Activated B cell treated with CpG ODN at 0.5 μM for 24 hours (primary cell): ENCODE results near the gene RLN1. TPM values are rescaled to one million over a fixed set of nuclear protein-coding genes. Genes with fewer than 3 reads are reported as not detected.

Experiments used
- ATAC-seq: fragments of 200-7000 bp; cut with Tn5 transposase; one replicate; pipeline ENCODE4 v1.10.0; 2021; ENCODE audit warnings: low read depth, mild to moderate bottlenecking, moderate library complexity
- CTCF ChIA-PET: fragments of 350-600 bp; sonication (Branson Sonifier 250); formaldehyde crosslinking; loops from one replicate; lab custom pipeline; 2021; ENCODE audit warnings: antibody characterized with exemption; lab: Charles Lee
- POLR2A ChIA-PET: fragments of 350-600 bp; sonication (Branson Sonifier 250); formaldehyde crosslinking; loops from one replicate; lab custom pipeline; 2021; ENCODE audit warnings: antibody characterized with exemption; lab: Charles Lee
- DNase-seq: peaks from one replicate; pipeline ENCODE4 v3.0.0; 2022
- H3K27ac Mint-ChIP-seq: one replicate; pipeline ENCODE4 v1.8.0; 2020; ENCODE audit warnings: mixed read lengths
- H3K27me3 Mint-ChIP-seq: one replicate; pipeline ENCODE4 v1.8.0; 2021; ENCODE audit warnings: mixed read lengths
- H3K36me3 Mint-ChIP-seq: one replicate; pipeline ENCODE4 v1.8.0; 2021; ENCODE audit warnings: low read depth, mixed read lengths
- H3K4me1 Mint-ChIP-seq: one replicate; pipeline ENCODE4 v1.8.0; 2021; ENCODE audit warnings: mixed read lengths
- H3K4me3 Mint-ChIP-seq: one replicate; pipeline ENCODE4 v1.8.0; 2020; ENCODE audit warnings: mild to moderate bottlenecking, mixed read lengths
- H3K9me3 Mint-ChIP-seq: one replicate; pipeline ENCODE4 v1.8.0; 2020; ENCODE audit warnings: mixed read lengths
- CTCF ChIP-seq: fragments of 200-600 bp; IDR thresholded peaks from one replicate; pipeline ENCODE4 v1.8.0; 2022; ENCODE audit warnings: antibody characterized with exemption, mild to moderate bottlenecking
- intact Hi-C: fragments of 100-400 bp; cut with micrococcal nuclease; formaldehyde crosslinking; loops from one replicate; pipeline ENCODE4 v1.15.1; 2024
- total RNA-seq: library from RNA; stranded (reverse); gene quantifications from 2 replicates; pipeline ENCODE4 v1.2.3, GENCODE V29; 2022

Gene RLN1
- total RNA-seq, 1 donor from 2014 or later: 1.9 TPM

- Mint-ChIP-seq H3K36me3 (peaks cover 35% of the 10 kb centered on the region), H3K27me3 (no peaks in the 10 kb centered on the region), H3K4me3 (no peak overlapping the region), H3K4me1 (peaks cover 3% of the 10 kb centered on the region), H3K27ac (no peak overlapping the region), H3K9me3 (no peaks in the 10 kb centered on the region)
- ChIA-PET POLR2A (no interaction called here), CTCF (no interaction called here)
- no peak for TF ChIP-seq CTCF
- ATAC-seq (no peak), DNase-seq (no peak)
- intact Hi-C loops: no loop called here
Measured at GRCh38 chr9:5357431-5358105, 17.9 kb upstream of the RLN1 start.

GRCh38 chr9:5355817-5356216, 16.1 kb upstream of the RLN1 start:
- DNase-seq (no peak), ATAC-seq (no peak)
- no peak for TF ChIP-seq CTCF
- peaks cover 21% of the 10 kb centered on the region for H3K36me3 Mint-ChIP-seq
- H3K9me3 Mint-ChIP-seq: no peaks in the 10 kb centered on the region
- no peaks in the 10 kb centered on the region for H3K27me3 Mint-ChIP-seq
- peaks cover 8% of the 10 kb centered on the region for H3K4me1 Mint-ChIP-seq
- no peak overlapping the region for H3K4me3 Mint-ChIP-seq
- ChIA-PET CTCF (no interaction called here), POLR2A (no interaction called here)
- intact Hi-C loops: loop anchor here (1.0 kb wide), 1 partner anchor 376 kb away; no protein-coding TSS in a partner anchor
- no peak overlapping the region for H3K27ac Mint-ChIP-seq

- intact Hi-C loops: no loop called here
- Mint-ChIP-seq H3K9me3 (peaks cover 2% of the 10 kb centered on the region), H3K36me3 (peaks cover 20% of the 10 kb centered on the region), H3K27ac (no peak overlapping the region), H3K4me1 (peaks cover 8% of the 10 kb centered on the region), H3K27me3 (no peaks in the 10 kb centered on the region), H3K4me3 (no peak overlapping the region)
- ATAC-seq: no peak
- ChIA-PET CTCF (no interaction called here), POLR2A (no interaction called here)
- DNase-seq: no peak
- TF ChIP-seq CTCF: no peak
Measured at GRCh38 chr9:5355226-5355625, 15.6 kb upstream of the RLN1 start.

- H3K9me3 Mint-ChIP-seq: peaks cover 9% of the 10 kb centered on the region
- H3K27me3 Mint-ChIP-seq: no peaks in the 10 kb centered on the region
- H3K4me1 Mint-ChIP-seq: peaks cover 8% of the 10 kb centered on the region
- H3K4me3 Mint-ChIP-seq: no peak overlapping the region
- DNase-seq (no peak), ATAC-seq (no peak)
- H3K36me3 Mint-ChIP-seq: peaks cover 22% of the 10 kb centered on the region
- ChIA-PET CTCF (no interaction called here), POLR2A (no interaction called here)
- TF ChIP-seq CTCF: no peak
- H3K27ac Mint-ChIP-seq: no peak overlapping the region
- intact Hi-C loops: no loop called here
Measured at GRCh38 chr9:5354184-5354583, 14.5 kb upstream of the RLN1 start.

GRCh38 chr9:5352637-5353248, 13.1 kb upstream of the RLN1 start:
- POLR2A ChIA-PET: no interaction called here
- Mint-ChIP-seq H3K9me3 (peaks cover 11% of the 10 kb centered on the region), H3K27ac (no peak overlapping the region), H3K36me3 (peaks cover 15% of the 10 kb centered on the region), H3K4me3 (no peak overlapping the region), H3K4me1 (peaks cover 8% of the 10 kb centered on the region), H3K27me3 (no peaks in the 10 kb centered on the region)
- DNase-seq (no peak), ATAC-seq (no peak)
- intact Hi-C loops: no loop called here
- CTCF ChIA-PET: no interaction called here
- TF ChIP-seq CTCF: no peak
